BE2C (cell line): ENCODE results near the gene PTPRN2.

Source experiments
- DNase-seq: peaks from one replicate; pipeline ENCODE4 v3.0.0-alpha.2; 2020
- H3K27me3 ChIP-seq: fragments of 250-450 bp; sonication (Bioruptor Pico); 2 replicates; pipeline ENCODE4 v1.5.1; 2020; ENCODE audit warnings: mild to moderate bottlenecking
- H3K36me3 ChIP-seq: fragments of 250-450 bp; sonication (Bioruptor Pico); 2 replicates; pipeline ENCODE4 v1.5.1; 2020; ENCODE audit warnings: mild to moderate bottlenecking
- H3K4me1 ChIP-seq: fragments of 250-450 bp; sonication (Bioruptor Pico); 2 replicates; pipeline ENCODE4 v1.5.1; 2020
- H3K4me3 ChIP-seq: 2 replicates; pipeline ENCODE4 v1.5.1; 2011; ENCODE audit warnings: low read depth, low read length
- H3K9me3 ChIP-seq: fragments of 250-450 bp; sonication (Bioruptor Pico); 2 replicates; pipeline ENCODE4 v1.5.1; 2020
- TF ChIP-seq, protein P1 (sequence below): IDR thresholded peaks from 2 replicates; pipeline ENCODE4 v1.5.1; 2012; ENCODE audit warnings: mild to moderate bottlenecking, low read depth, low read length

PTPRN2 gene

DNA sequence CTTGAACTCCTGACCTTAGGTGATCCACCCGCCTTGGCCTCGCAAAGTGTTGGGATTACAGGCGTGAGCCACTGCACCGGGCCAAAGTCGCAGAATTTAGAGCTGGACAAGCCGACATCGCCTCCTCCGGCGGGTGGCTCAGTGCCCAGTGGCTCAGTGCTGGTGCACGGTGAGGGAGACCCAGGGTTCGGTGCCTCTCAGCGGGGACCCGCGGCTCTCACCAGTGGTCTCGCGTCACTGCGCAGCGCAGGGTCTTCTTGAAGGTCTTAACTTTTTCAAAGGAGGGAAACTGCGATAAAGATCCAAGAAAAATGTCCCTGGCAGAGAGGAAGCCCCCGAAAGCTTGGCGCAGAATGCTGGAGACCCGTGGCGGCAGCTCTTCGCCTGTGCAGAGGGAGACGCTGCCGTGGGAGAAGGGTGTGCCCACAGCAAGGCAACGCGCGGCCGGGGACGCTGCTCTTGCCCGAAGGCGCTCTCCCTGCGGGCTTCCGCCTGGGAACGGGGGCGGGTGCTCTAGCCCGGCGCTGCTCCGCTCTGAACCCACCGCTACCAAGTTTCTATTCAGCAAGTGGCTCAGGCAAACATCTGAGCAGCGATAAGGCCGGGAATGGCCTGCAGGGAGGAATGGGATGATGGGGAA, 926.5 kb downstream of the PTPRN2 start:
- TF ChIP-seq, protein P1, sequence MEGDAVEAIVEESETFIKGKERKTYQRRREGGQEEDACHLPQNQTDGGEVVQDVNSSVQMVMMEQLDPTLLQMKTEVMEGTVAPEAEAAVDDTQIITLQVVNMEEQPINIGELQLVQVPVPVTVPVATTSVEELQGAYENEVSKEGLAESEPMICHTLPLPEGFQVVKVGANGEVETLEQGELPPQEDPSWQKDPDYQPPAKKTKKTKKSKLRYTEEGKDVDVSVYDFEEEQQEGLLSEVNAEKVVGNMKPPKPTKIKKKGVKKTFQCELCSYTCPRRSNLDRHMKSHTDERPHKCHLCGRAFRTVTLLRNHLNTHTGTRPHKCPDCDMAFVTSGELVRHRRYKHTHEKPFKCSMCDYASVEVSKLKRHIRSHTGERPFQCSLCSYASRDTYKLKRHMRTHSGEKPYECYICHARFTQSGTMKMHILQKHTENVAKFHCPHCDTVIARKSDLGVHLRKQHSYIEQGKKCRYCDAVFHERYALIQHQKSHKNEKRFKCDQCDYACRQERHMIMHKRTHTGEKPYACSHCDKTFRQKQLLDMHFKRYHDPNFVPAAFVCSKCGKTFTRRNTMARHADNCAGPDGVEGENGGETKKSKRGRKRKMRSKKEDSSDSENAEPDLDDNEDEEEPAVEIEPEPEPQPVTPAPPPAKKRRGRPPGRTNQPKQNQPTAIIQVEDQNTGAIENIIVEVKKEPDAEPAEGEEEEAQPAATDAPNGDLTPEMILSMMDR = no peak
- DNase-seq = no peak
- no peaks in the 10 kb centered on the region for H3K9me3 ChIP-seq
- H3K27me3 ChIP-seq = no peaks in the 10 kb centered on the region
- H3K36me3 ChIP-seq = no peaks in the 10 kb centered on the region
- H3K4me1 ChIP-seq = no peaks in the 10 kb centered on the region
- H3K4me3 ChIP-seq = no peak overlapping the region

DNA sequence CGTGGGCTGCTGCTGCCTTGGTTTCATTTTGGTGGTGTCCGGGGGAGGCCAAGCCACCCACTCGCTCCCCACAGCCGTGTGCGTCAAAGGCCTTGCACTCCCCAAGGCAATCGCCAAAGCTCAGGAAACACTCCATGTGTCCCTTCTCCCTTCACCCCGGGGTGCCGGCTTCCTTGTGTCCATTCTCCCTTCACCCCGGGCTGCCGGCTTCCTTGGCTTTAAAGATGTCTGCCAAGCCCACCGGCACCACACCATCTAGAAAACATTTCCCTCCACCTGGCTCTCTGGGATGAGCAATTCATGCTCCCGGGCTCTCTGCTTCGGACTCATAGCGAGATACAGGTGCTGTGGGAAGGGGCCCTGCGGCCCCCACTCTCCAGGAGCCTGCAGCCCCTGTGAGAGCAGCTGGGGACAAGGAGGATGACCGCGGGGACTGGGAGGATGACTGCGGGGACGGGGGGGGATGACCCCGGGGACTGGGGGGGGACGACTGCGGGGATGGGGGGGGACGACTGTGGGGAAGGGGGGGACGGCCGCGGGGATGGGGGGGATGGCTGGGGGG, 928.7 kb downstream of the PTPRN2 start:
- TF ChIP-seq, protein P1 = no peak

DNA sequence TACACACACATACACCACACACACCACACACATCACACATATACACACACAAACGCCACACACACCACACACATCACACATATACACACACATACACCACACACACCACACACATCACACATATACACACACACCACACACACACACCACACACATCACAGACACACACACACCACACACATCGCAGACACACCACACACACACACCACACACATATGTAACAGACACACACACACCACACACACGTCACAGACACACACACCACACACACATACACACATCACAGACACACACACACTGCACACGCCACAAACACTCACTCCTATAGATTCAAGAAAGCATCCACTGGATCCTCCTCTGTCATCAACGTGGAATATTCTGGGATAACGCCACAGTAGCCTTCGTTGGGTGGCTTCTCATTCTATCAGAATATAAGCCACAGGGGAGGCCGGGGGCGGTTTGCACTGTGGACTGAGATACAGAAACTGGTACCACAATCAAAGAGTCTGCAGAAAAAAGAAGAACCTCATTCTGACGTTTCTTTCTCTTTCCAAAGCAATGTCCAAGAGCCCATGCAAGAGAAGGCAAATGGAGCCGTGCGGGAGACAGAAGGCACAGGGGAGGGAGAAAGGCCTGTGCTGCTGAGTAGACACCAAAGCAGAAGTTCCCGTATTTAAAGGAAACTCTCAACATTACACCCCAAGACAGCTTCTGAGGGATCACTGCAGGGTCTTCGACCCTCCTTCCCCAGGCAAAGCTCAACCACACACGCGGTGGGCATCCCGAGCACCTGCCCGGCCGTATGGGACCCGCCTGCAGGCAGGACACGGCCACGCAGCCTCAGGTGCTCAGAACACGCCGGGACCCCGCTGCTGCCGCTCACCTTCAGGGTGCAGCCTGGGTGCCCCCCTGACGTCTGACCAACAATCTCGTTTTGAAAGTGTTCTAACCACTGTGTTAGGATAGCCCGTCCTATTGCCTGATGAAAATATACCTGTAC, 929.6 kb downstream of the PTPRN2 start:
- H3K4me1 ChIP-seq = no peaks in the 10 kb centered on the region
- no peaks in the 10 kb centered on the region for H3K27me3 ChIP-seq
- H3K9me3 ChIP-seq = no peaks in the 10 kb centered on the region
- TF ChIP-seq, protein P1 = no peak
- no peaks in the 10 kb centered on the region for H3K36me3 ChIP-seq
- DNase-seq = no peak
- no peak overlapping the region for H3K4me3 ChIP-seq

More for the DNA sequence above, 928.7 kb downstream of the PTPRN2 start:
- no peak overlapping the region for H3K4me3 ChIP-seq
- H3K36me3 ChIP-seq = no peaks in the 10 kb centered on the region
- DNase-seq = no peak
- no peaks in the 10 kb centered on the region for H3K27me3 ChIP-seq
- no peaks in the 10 kb centered on the region for H3K4me1 ChIP-seq
- H3K9me3 ChIP-seq = no peaks in the 10 kb centered on the region

DNA sequence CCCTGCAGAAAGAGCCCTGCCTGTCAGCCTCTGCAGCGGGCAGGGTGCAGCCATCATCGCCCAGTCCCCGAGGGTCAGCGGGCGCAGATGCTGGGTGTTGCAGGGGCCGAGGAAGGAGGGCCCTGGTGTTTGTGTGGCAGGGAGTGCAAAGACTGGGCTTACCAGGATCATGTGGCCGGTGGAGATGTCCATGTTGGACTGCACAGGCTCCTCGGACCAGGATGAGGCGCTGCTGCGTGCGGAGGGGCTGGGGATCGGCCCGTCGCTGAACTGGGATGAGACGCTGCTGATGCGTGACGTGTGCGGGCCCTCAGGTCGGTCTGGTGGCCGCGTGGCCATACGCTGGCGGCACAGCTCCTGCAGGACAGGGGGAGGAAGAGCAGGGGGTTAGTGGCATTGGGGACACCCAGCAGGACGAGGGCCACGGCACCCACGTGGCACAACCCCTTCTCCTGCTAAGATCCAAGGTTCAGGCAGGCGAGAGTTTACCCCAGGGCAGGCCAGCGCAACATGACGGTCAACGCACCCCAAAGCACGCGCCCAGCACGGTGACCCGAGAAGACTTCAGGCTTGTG, 931.3 kb downstream of the PTPRN2 start:
- TF ChIP-seq, protein P1 = no peak
- H3K9me3 ChIP-seq = no peaks in the 10 kb centered on the region
- no peaks in the 10 kb centered on the region for H3K4me1 ChIP-seq
- DNase-seq = no peak
- H3K4me3 ChIP-seq = no peak overlapping the region
- H3K27me3 ChIP-seq = no peaks in the 10 kb centered on the region
- no peaks in the 10 kb centered on the region for H3K36me3 ChIP-seq

DNA sequence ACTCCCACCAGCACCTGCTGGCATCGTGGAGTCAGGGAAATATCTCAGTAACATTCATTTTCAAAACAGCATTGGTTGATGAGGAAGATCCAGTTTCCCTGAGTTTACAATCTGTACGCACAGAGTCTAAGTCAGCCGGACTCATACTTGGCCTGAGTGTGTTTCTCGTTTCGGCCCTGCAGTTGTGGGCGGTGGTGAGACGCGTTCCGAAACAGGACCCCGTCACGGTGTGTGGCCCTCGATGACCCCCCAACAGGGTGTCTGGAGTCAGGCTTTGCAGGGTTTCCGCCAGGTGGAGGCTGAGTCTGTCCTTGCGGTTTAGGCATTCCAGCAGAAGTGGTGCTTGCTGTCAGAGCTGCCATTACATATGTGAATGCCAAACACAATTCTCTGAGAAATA, 933.3 kb downstream of the PTPRN2 start:
- H3K27me3 ChIP-seq = no peaks in the 10 kb centered on the region
- H3K4me3 ChIP-seq = no peak overlapping the region
- TF ChIP-seq, protein P1 = no peak
- no peaks in the 10 kb centered on the region for H3K36me3 ChIP-seq
- no peaks in the 10 kb centered on the region for H3K4me1 ChIP-seq
- no peak for DNase-seq
- H3K9me3 ChIP-seq = no peaks in the 10 kb centered on the region
